ENCODE results near the gene UPK3B.
"Not testable (repeated sequence)": the region's sequence is repeated elsewhere in the genome, so short reads cannot be mapped to it uniquely, and the experiment has no call there.

DNA sequence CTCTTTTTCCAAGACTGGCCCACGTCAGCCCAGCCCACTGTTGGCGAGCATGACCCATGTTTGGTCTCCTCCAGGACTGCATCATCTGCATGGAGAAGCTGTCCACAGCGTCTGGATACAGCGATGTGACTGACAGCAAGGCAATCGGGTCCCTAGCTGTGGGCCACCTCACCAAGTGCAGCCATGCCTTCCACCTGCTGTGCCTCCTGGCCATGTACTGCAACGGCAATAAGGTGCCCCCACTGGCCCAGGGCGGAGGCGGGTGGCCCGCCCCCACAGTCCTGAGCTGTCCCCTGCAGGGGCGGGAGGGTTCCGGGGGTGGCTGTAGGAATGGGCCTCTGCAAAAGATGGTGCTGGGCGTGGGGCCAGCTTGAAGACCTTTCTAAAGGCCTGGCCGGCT, 8.1 kb upstream of the UPK3B start:
- TF ChIP-seq CTCF, POLR2A (IDR thresholded peaks at IDR 0.05): not testable (repeated sequence)

All from right lobe of liver (tissue), 4 donors.